ENCODE data around the gene GPR85. TPM values are rescaled to one million over a fixed set of nuclear protein-coding genes. Genes with fewer than 3 reads are reported as not detected.

Gene GPR85
- polyA plus RNA-seq, 1 experiment: 2.6 TPM

DNA sequence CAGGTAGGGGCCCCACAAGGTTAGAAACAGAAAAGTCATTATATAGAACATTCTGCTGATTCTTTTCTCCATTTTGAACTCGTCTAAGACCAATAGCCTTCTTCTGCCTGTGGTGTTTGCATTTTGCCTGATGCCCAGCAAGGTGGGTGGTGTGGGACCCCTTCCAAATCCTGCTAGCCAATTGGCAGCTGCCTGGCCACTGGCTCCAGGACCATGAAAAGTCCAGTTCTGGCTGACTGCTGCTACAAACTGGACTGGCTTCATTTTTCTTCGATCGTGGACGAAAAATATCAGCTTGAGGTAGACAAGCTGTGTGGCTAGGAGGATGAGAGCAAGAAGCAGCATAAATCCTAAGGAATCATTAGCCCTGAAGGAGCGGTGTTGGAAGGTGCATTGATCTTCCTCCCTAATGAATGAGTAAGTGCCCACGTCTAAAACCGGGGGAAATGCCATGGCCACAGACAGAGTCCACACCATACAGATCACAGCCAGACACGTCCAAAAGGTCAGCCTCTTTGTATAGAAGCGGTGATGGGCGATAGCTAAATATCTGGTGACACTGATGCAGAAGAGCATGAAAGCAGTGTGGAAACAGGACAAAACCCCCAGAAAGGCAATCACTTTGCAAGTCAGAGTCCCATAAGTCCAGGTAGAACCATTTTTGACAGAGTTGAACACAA, 2.7 kb downstream of the GPR85 start:
- Histone ChIP-seq H3K4me3 (ENCODE audit: low read depth, low read length) (no peak overlapping the region), H3K36me3 (ENCODE audit: control insufficient read depth, insufficient read depth, low read length) (no peaks in the 10 kb centered on the region), H3K27me3 (ENCODE audit: control insufficient read depth, insufficient read depth, low read length) (no peaks in the 10 kb centered on the region)
- CTCF ChIA-PET: interaction anchor here (0.8 kb wide), 1 partner anchor 11 kb away, joined by 3 read pairs; no protein-coding TSS in a partner anchor
- DNase-seq (ENCODE audit: low read depth): no peak
- TF ChIP-seq, protein P1, sequence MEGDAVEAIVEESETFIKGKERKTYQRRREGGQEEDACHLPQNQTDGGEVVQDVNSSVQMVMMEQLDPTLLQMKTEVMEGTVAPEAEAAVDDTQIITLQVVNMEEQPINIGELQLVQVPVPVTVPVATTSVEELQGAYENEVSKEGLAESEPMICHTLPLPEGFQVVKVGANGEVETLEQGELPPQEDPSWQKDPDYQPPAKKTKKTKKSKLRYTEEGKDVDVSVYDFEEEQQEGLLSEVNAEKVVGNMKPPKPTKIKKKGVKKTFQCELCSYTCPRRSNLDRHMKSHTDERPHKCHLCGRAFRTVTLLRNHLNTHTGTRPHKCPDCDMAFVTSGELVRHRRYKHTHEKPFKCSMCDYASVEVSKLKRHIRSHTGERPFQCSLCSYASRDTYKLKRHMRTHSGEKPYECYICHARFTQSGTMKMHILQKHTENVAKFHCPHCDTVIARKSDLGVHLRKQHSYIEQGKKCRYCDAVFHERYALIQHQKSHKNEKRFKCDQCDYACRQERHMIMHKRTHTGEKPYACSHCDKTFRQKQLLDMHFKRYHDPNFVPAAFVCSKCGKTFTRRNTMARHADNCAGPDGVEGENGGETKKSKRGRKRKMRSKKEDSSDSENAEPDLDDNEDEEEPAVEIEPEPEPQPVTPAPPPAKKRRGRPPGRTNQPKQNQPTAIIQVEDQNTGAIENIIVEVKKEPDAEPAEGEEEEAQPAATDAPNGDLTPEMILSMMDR (IDR thresholded peaks at IDR 0.05; ENCODE audit: insufficient read depth, low read depth, low read length): no peak
- POLR2A ChIA-PET: no interaction called here

DNA sequence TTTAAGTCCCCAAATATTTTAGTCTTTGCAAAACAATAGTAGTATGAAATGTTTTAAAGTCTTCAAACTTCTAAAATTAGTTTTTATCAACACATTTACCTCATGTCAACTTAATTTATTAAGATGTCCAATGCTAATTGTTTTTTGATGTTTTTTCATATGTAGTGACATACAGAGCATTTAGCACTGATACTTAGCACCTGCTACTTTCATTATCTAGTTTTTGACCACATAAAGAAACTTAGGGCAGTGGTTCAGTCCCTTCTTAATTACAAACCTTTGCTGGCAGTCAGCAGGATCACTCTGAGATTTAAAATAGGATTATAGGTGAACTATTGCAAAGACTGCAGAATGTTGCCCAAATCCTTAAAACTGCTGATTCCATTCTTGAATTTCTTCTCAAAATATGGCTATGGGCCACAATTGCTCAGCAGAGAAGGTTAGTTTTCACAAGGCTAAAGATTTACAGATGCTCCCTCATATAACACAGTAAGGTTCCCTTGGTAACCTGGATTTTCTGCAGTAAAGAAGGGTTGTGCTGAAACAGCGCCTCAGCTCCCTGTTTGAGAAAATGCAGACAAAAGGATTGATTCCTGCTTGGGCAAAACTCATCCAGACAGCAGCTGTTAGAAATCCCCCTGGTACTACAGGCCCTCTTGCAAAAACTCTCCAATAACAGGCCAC, 3.4 kb downstream of the GPR85 start:
- TF ChIP-seq, protein P1 (IDR thresholded peaks at IDR 0.05; ENCODE audit: insufficient read depth, low read depth, low read length): no peak
- CTCF ChIA-PET: no interaction called here
- Histone ChIP-seq H3K27me3 (ENCODE audit: control insufficient read depth, insufficient read depth, low read length) (no peaks in the 10 kb centered on the region), H3K4me3 (ENCODE audit: low read depth, low read length) (no peak overlapping the region), H3K36me3 (ENCODE audit: control insufficient read depth, insufficient read depth, low read length) (no peaks in the 10 kb centered on the region)
- DNase-seq (ENCODE audit: low read depth): no peak
- POLR2A ChIA-PET: no interaction called here

- Histone ChIP-seq H3K27me3 (ENCODE audit: control insufficient read depth, insufficient read depth, low read length) (no peaks in the 10 kb centered on the region), H3K36me3 (ENCODE audit: control insufficient read depth, insufficient read depth, low read length) (no peaks in the 10 kb centered on the region), H3K4me3 (ENCODE audit: low read depth, low read length) (no peak overlapping the region)
- POLR2A ChIA-PET: no interaction called here
- CTCF ChIA-PET: no interaction called here
- DNase-seq (ENCODE audit: low read depth): no peak
- TF ChIP-seq, protein P1 (IDR thresholded peaks at IDR 0.05; ENCODE audit: insufficient read depth, low read depth, low read length): no peak
Measured at GRCh38 chr7:113078331-113078730, 8.3 kb downstream of the GPR85 start.

GRCh38 chr7:113076703-113077102, 9.9 kb downstream of the GPR85 start:
- CTCF ChIA-PET: interaction anchor here (1.2 kb wide), 1 partner anchor 10 kb away, joined by 4 read pairs; the partner anchor contains the start of gene GPR85
- POLR2A ChIA-PET: no interaction called here
- DNase-seq (ENCODE audit: low read depth): no peak

DNA sequence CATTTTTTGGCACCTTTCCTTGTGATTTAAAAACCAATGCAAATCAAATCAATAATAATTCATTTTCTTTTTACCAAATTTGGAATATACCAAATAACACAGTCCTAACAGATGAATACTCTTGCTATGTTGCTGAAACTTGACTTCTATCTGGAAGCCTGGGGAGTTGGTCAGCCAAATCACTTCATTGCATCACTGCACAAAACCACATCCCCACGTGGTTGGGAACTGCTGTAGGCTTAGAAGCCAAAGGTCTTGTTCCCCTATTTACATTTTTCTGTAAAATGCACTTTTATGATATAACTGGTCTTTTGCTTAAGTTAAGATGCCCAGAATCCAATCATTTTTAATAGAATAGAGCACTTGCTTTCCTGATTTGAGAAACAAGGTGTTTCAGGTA, 15.2 kb downstream of the GPR85 start:
- H3K27me3 ChIP-seq (ENCODE audit: control insufficient read depth, insufficient read depth, low read length): no peaks in the 10 kb centered on the region
- POLR2A ChIA-PET: no interaction called here
- no peak for DNase-seq (ENCODE audit: low read depth)
- TF ChIP-seq, protein P1 (IDR thresholded peaks at IDR 0.05; ENCODE audit: insufficient read depth, low read depth, low read length): no peak
- CTCF ChIA-PET: interaction anchor here (1.8 kb wide), 1 partner anchor 15 kb away, joined by 4 read pairs; the partner anchor contains the start of gene GPR85
- H3K36me3 ChIP-seq (ENCODE audit: control insufficient read depth, insufficient read depth, low read length): no peaks in the 10 kb centered on the region
- H3K4me3 ChIP-seq (ENCODE audit: low read depth, low read length): no peak overlapping the region

More at GRCh38 chr7:113076703-113077102, 9.9 kb downstream of the GPR85 start:
- TF ChIP-seq, protein P1 (IDR thresholded peaks at IDR 0.05; ENCODE audit: insufficient read depth, low read depth, low read length): no peak
- Histone ChIP-seq H3K27me3 (ENCODE audit: control insufficient read depth, insufficient read depth, low read length) (no peaks in the 10 kb centered on the region), H3K36me3 (ENCODE audit: control insufficient read depth, insufficient read depth, low read length) (no peaks in the 10 kb centered on the region), H3K4me3 (ENCODE audit: low read depth, low read length) (no peak overlapping the region)
